H1 (cell line): Measurements from ENCODE around the gene CDC42EP5. TPM values are rescaled to one million over a fixed set of nuclear protein-coding genes. Genes with fewer than 3 reads are reported as not detected.

Experiments used
- BRCA1 ChIP-seq: IDR thresholded peaks from 2 replicates; pipeline ENCODE4 v1.6.1; 2012; ENCODE audit warnings: low read depth, low read length, improper control_type of control experiment
- CBX5 ChIP-seq: fragments of 300-800, 300-1000 bp; sonication (generic); IDR thresholded peaks from 2 replicates; pipeline ENCODE4 v1.7.1; 2016; ENCODE audit warnings: antibody characterized with exemption, low read length, low read depth
- CBX8 ChIP-seq: fragments of 300-800, 300-1000 bp; sonication (generic); IDR thresholded peaks from 2 replicates; pipeline ENCODE4 v1.7.1; 2016; ENCODE audit warnings: low read depth, low read length, borderline replicate concordance
- CHD1 ChIP-seq: IDR thresholded peaks from 2 replicates; pipeline ENCODE4 v1.6.1; 2012; ENCODE audit warnings: low read depth, low read length, improper control_type of control experiment
- CREB1 ChIP-seq: IDR thresholded peaks from 2 replicates; pipeline ENCODE4 v1.6.1; 2012; ENCODE audit warnings: inconsistent platforms
- EP300 ChIP-seq, 2 experiments: IDR thresholded peaks; 1 replicate in 1 of 2; 2 replicates in 1 of 2; pipeline ENCODE4 v1.6.1; 2011 to 2012; ENCODE audit warnings: low read depth in 2 of 2, low read length in 2 of 2, mild to moderate bottlenecking in 2 of 2, borderline replicate concordance in 1 of 2, inconsistent platforms in 1 of 2, moderate library complexity in 1 of 2
- EZH2 ChIP-seq: fragments of 200-600 bp; sonication (generic); IDR thresholded peaks from 2 replicates; pipeline ENCODE4 v1.7.1; 2012; ENCODE audit warnings: low read depth, mild to moderate bottlenecking, moderate library complexity, low read length, inconsistent platforms; ENCODE audit not compliant: severe bottlenecking
- GTF2F1 ChIP-seq: IDR thresholded peaks from 2 replicates; pipeline ENCODE4 v1.6.1; 2012; ENCODE audit warnings: low read depth, low read length, improper control_type of control experiment, borderline replicate concordance
- JUN ChIP-seq: IDR thresholded peaks from 2 replicates; pipeline ENCODE4 v1.6.1; 2011; ENCODE audit warnings: low read depth, mild to moderate bottlenecking, improper control_type of control experiment, low read length
- KDM4A ChIP-seq: IDR thresholded peaks from one replicate; pipeline ENCODE4 v1.7.1; 2012; ENCODE audit warnings: low read depth, mild to moderate bottlenecking, moderate library complexity, low read length, inconsistent platforms; ENCODE audit not compliant: severe bottlenecking
- KDM5A ChIP-seq: fragments of 200-600 bp; IDR thresholded peaks from 2 replicates; pipeline ENCODE4 v1.7.1; 2012; ENCODE audit warnings: mild to moderate bottlenecking, low read length, inconsistent platforms, mixed read lengths
- MAFK ChIP-seq: IDR thresholded peaks from 2 replicates; pipeline ENCODE4 v1.6.1; 2012; ENCODE audit warnings: low read depth, mild to moderate bottlenecking, improper control_type of control experiment, low read length
- POLR2AphosphoS5 ChIP-seq: IDR thresholded peaks from 2 replicates; pipeline ENCODE4 v1.6.1; 2011; ENCODE audit warnings: low read depth, low read length
- RAD21 ChIP-seq, 2 experiments: IDR thresholded peaks in 1 of 2; conservative IDR thresholded peaks in 1 of 2; 2 replicates each; pipeline ENCODE4 v1.6.1; 2011; ENCODE audit warnings: low read depth in 2 of 2, low read length in 2 of 2, improper control_type of control experiment in 1 of 2, inconsistent platforms in 1 of 2, mild to moderate bottlenecking in 1 of 2, moderate library complexity in 1 of 2
- RNF2 ChIP-seq: fragments of 200-900, 300-1000 bp; sonication (generic); IDR thresholded peaks from 2 replicates; pipeline ENCODE4 v1.7.1; 2016; ENCODE audit warnings: borderline replicate concordance, low read depth, mild to moderate bottlenecking, antibody characterized with exemption, low read length; ENCODE audit not compliant: poor library complexity, severe bottlenecking; ENCODE audit errors: missing control alignments
- SRF ChIP-seq: IDR thresholded peaks from 2 replicates; pipeline ENCODE4 v1.6.1; 2011; ENCODE audit warnings: mild to moderate bottlenecking, low read depth, low read length, moderate library complexity
- TCF12 ChIP-seq: IDR thresholded peaks from 2 replicates; pipeline ENCODE4 v1.6.1; 2011; ENCODE audit warnings: low read depth, mild to moderate bottlenecking, low read length
- TEAD4 ChIP-seq: IDR thresholded peaks from 2 replicates; pipeline ENCODE4 v1.6.1; 2012; ENCODE audit warnings: low read depth, low read length, inconsistent platforms, mixed read lengths
- polyA plus RNA-seq, 7 experiments: library from polyadenylated mRNA; depleted of rRNA in 3 of 7; stranded (reverse) in 5 of 7; unstranded in 2 of 7; fragments of >200 nt in 5 of 7; fragments of 200-250 nt in 2 of 7; gene quantifications; 1 replicate in 5 of 7; 2 replicates in 1 of 7; 4 replicates in 1 of 7; pipeline versions ENCODE4 v1.2.1 to v1.2.3, GENCODE V29; 2011 to 2013; ENCODE audit warnings: missing spikeins in 2 of 7, mixed read lengths in 2 of 7
- total RNA-seq: library from RNA; stranded (reverse); fragmentation: NEBNext Ultra II Directional; extraction: Animal tissue kit (Norgen Biotek cat#: 25700); gene quantifications from 2 replicates; pipeline ENCODE4 v1.2.1, GENCODE V29; 2021
- TF ChIP-seq, protein P1 (sequence below): IDR thresholded peaks from 2 replicates; pipeline ENCODE4 v1.6.1; 2012; ENCODE audit warnings: low read length, inconsistent platforms
- TF ChIP-seq, protein P2 (sequence below): IDR thresholded peaks from 2 replicates; pipeline ENCODE4 v1.6.1; 2012; ENCODE audit warnings: inconsistent platforms
- TF ChIP-seq, protein P3 (sequence below): IDR thresholded peaks from 2 replicates; pipeline ENCODE4 v1.6.1; 2011; ENCODE audit warnings: low read depth, mild to moderate bottlenecking, low read length; ENCODE audit not compliant: insufficient read depth

CDC42EP5 gene
- total and polyA plus RNA-seq, 2 of the 8 experiments (the other 6 are each of a cell fraction or from before 2014, with no cell fraction given), result 1.8 to 2.1 TPM

DNA sequence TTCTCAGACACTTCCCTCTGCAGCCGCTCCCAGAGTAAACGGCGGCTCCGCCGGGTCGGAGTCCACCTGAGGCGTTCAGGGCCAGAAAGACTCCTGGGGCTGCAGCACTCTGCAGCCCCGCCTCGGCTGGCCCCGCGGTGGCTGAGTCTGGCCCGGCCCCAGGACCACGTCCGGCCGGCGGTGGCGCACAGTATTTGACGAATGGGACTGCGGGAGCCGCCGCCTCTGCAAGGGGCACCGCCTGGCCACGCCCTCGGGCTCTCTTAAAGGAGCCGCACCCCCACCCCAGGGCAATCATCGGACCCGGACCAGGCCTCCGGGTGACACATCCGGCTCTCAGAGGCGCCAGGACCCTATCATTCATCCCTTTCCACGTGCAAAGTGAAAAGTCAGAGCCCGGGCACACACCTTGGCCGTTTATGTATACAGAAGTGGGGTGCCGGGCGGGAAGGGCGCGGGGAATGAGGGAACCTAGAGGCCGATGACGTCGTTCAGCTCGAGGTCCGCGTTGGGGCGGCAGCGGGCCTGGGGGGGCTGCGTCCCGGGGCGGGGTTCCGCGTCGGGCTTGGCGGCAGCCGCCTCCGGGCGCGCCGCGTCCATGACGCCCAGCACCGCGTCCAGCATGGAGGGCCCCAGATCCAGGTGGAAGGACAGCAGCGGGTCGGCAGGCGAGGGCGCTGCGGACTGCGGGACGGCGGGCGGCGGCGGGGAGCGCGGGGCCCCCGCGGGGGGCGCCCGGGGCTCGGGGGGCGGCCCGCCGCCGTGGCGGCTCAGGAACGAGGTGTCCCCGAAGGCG is 8.3 kb downstream of the CDC42EP5 start (continued):
- TF ChIP-seq, protein P1, sequence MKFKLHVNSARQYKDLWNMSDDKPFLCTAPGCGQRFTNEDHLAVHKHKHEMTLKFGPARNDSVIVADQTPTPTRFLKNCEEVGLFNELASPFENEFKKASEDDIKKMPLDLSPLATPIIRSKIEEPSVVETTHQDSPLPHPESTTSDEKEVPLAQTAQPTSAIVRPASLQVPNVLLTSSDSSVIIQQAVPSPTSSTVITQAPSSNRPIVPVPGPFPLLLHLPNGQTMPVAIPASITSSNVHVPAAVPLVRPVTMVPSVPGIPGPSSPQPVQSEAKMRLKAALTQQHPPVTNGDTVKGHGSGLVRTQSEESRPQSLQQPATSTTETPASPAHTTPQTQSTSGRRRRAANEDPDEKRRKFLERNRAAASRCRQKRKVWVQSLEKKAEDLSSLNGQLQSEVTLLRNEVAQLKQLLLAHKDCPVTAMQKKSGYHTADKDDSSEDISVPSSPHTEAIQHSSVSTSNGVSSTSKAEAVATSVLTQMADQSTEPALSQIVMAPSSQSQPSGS, result no peak
- no peak for TF ChIP-seq JUN
- TF ChIP-seq KDM5A, result no peak
- peak; percentile 95 for TF ChIP-seq CREB1
- no peak for TF ChIP-seq CBX5
- TF ChIP-seq, protein P2, sequence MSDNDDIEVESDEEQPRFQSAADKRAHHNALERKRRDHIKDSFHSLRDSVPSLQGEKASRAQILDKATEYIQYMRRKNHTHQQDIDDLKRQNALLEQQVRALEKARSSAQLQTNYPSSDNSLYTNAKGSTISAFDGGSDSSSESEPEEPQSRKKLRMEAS, result peak; percentile 90
- TF ChIP-seq KDM4A, result peak; percentile 82
- TF ChIP-seq MAFK, result no peak
- TF ChIP-seq SRF, result 0 out of 2 replicates have a peak, but pooled peaks have one; percentile 47
- TF ChIP-seq, protein P3, sequence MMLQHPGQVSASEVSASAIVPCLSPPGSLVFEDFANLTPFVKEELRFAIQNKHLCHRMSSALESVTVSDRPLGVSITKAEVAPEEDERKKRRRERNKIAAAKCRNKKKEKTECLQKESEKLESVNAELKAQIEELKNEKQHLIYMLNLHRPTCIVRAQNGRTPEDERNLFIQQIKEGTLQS, result peak; percentile 44; the same call in 1 of the 2 replicates
- TF ChIP-seq RNF2, result no peak
- TF ChIP-seq GTF2F1, result no peak
- TF ChIP-seq EP300 (IDR thresholded peaks at IDR 0.05; ENCODE audit: borderline replicate concordance in 1 of 2, low read depth in 2 of 2, low read length in 2 of 2), result peak in 1 of 2 experiments; percentile 26; a peak in 1 of 3 replicates
- no peak for TF ChIP-seq TCF12
- TF ChIP-seq CBX8, result no peak
- TF ChIP-seq POLR2AphosphoS5, result no peak; the same call in 1 of the 2 replicates
- TF ChIP-seq RAD21 (IDR thresholded peaks at IDR 0.05 in 1 of 2, conservative IDR thresholded peaks at IDR 0.05 in 1 of 2; ENCODE audit: low read depth in 2 of 2, low read length in 2 of 2), result no peak
- no peak for TF ChIP-seq BRCA1
- no peak for TF ChIP-seq EZH2
- peak; percentile 38; the same call in 1 of the 2 replicates for TF ChIP-seq CHD1
- TF ChIP-seq TEAD4, result no peak
